GM19397 (cell line): Measurements from ENCODE around the gene CHERP.
"Not testable (repeated sequence)": the region's sequence is repeated elsewhere in the genome, so short reads cannot be mapped to it uniquely, and the experiment has no call there.

Source experiments
- ATAC-seq: cut with Tn5 transposase; IDR thresholded peaks from one replicate; pipeline ENCODE4 v1.9.1; 2021; ENCODE audit warnings: mild to moderate bottlenecking, moderate library complexity; ENCODE audit not compliant: unreplicated experiment

Gene CHERP

GRCh38 chr19:16543734-16544133 is 1.5 kb upstream of the CHERP start:
- not testable (repeated sequence) for ATAC-seq

- no peak for ATAC-seq
Measured at GRCh38 chr19:16542910-16543472, 754 bp upstream of the CHERP start.

GRCh38 chr19:16541526-16542044 is 652 bp downstream of the CHERP start:
- peak; percentile 2 for ATAC-seq

- no peak for ATAC-seq
Measured at GRCh38 chr19:16540948-16541347, 1.3 kb downstream of the CHERP start.

GRCh38 chr19:16537111-16537510 is 5.1 kb downstream of the CHERP start:
- ATAC-seq = no peak

GRCh38 chr19:16536130-16536529 is 6.1 kb downstream of the CHERP start:
- ATAC-seq = no peak

GRCh38 chr19:16535381-16535780 is 6.9 kb downstream of the CHERP start:
- no peak for ATAC-seq

GRCh38 chr19:16532440-16533234 is 9.6 kb downstream of the CHERP start:
- no peak for ATAC-seq

- no peak for ATAC-seq
Measured at GRCh38 chr19:16531380-16531669, 10.9 kb downstream of the CHERP start.

GRCh38 chr19:16530540-16531379 is 11.5 kb downstream of the CHERP start:
- ATAC-seq = no peak

GRCh38 chr19:16529466-16530144 is 12.6 kb downstream of the CHERP start:
- ATAC-seq = no peak

- ATAC-seq = no peak
Measured at GRCh38 chr19:16527971-16528521, 14.2 kb downstream of the CHERP start.

GRCh38 chr19:16527334-16527935 is 14.8 kb downstream of the CHERP start:
- ATAC-seq = no peak

- no peak for ATAC-seq
Measured at GRCh38 chr19:16525751-16526481, 16.3 kb downstream of the CHERP start.

- ATAC-seq = no peak
Measured at GRCh38 chr19:16524991-16525734, 17.1 kb downstream of the CHERP start.

- ATAC-seq = no peak
Measured at GRCh38 chr19:16522559-16523377, 19.5 kb downstream of the CHERP start.

GRCh38 chr19:16521715-16522289 is 20.4 kb downstream of the CHERP start:
- ATAC-seq = no peak
